ENCODE results near the gene CLSTN2.

The CLSTN2 gene

DNA sequence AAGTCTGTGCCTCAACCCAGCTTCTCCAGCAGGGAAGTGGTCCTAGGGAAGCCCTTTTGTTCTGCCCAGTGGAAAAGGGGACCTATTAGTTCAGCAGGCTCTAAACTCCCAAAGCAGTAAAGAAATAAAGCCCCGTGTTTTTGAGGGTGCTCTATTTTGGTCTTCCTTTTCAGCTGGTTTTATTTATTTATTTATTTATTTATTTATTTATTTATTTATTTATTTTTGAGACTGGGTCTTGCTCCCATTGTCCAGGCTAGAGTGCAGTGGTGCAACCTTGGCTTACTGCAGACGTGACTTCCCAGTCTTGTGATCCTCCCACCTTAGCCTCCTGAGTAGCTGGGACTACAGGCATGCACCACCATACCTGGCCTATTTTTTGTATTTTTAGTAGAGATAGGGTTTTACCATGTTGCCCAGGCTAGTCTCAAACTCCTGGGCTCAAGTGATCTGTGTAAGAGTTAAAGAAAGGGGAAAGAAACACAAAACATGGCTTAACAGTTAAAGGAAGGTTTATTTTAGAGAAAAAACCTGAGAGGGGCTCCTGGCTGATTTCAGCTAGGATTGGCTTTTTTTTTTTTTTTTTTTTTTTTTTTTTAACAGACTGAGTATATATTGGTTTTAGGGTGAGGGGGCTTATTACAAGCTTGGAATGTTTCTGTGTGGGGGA, 154.6 kb downstream of the CLSTN2 start:
- DNase-seq (ENCODE audit: low read depth, low spot score): no peak
- H3K27ac ChIP-seq (ENCODE audit: low read length): no peak overlapping the region
- WGBS (ENCODE audit: insufficient coverage, insufficient read length): no CpG with 5 or more reads among the region's 2 CpGs

DNA sequence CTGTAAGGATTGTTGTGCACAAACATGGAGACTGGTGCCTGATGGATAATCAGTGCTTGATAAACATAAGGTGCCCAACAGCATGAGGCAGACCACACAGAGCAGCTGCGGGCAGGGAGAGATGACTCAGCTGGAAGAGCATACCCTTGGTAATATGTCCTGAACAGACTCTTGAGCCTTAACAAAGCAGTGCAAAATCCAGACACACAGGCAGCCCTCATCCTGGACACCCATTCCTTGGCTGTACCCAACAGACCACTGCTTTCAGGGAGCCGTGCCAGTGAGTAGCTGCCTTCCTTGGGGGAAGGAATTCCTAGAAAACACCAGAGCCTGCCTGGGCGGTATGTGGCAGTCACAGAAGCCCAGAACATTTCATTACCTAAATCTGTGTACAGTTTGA, 156.2 kb downstream of the CLSTN2 start:
- whole genome bisulfite sequencing (ENCODE audit: insufficient coverage, insufficient read length): no CpG with 5 or more reads among the region's 3 CpGs
- H3K36me3 ChIP-seq (ENCODE audit: control insufficient read depth, insufficient read depth, low read length): no peaks in the 10 kb centered on the region
- no peaks in the 10 kb centered on the region for H3K27me3 ChIP-seq (ENCODE audit: control insufficient read depth, insufficient read depth, low read length)
- H3K27ac ChIP-seq (ENCODE audit: low read length): no peak overlapping the region
- H3K4me1 ChIP-seq (ENCODE audit: control insufficient read depth, insufficient read depth, low read length): no peaks in the 10 kb centered on the region
- no peak overlapping the region for H3K4me3 ChIP-seq (ENCODE audit: low read length)
- peaks cover 6% of the 10 kb centered on the region for H3K9me3 ChIP-seq (ENCODE audit: control insufficient read depth, insufficient read depth, low read length)
- DNase-seq (ENCODE audit: low read depth, low spot score): no peak

More for the DNA sequence above, 154.6 kb downstream of the CLSTN2 start:
- Histone ChIP-seq H3K9me3 (ENCODE audit: control insufficient read depth, insufficient read depth, low read length) (peaks cover 6% of the 10 kb centered on the region), H3K27me3 (ENCODE audit: control insufficient read depth, insufficient read depth, low read length) (no peaks in the 10 kb centered on the region), H3K4me1 (ENCODE audit: control insufficient read depth, insufficient read depth, low read length) (no peaks in the 10 kb centered on the region), H3K4me3 (ENCODE audit: low read length) (no peak overlapping the region), H3K36me3 (ENCODE audit: control insufficient read depth, insufficient read depth, low read length) (no peaks in the 10 kb centered on the region)

DNA sequence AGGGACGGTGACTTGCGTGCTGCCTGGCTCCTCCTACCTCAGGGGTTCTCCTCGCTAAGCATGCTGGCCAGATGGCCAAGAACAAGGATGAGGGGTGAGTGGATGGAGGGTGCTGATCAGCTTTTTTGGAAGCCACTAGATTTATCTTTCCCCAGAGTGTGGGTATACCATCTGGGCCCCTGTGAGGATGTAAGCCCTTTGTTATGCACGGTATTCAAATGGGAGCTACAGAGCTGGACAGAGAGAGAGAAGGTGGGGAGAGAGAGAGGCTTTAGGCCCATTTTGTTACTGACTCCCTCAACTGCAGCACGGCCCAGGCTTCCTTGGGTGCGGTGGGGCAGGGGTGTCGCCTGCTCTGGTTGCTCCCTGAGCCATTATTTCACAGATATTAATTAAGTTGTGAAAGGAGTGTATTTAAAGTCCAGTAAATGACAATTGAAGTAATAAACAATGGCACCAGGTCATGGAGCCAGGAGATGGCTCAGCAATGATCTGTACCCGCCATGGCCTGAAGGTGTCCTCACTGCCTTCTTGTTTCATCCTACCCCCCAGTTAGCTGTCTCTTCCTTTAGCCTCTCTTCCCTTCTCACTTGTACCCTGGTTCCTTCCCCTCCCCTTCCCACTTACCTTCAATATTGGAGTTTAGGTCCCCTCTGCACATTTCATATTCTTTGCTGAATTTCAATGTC, 158.0 kb downstream of the CLSTN2 start:
- H3K36me3 ChIP-seq (ENCODE audit: control insufficient read depth, insufficient read depth, low read length): no peaks in the 10 kb centered on the region
- no peaks in the 10 kb centered on the region for H3K4me1 ChIP-seq (ENCODE audit: control insufficient read depth, insufficient read depth, low read length)
- H3K27me3 ChIP-seq (ENCODE audit: control insufficient read depth, insufficient read depth, low read length): no peaks in the 10 kb centered on the region
- DNase-seq (ENCODE audit: low read depth, low spot score): no peak
- H3K4me3 ChIP-seq (ENCODE audit: low read length): no peak overlapping the region
- no CpG with 5 or more reads among the region's 8 CpGs for WGBS (ENCODE audit: insufficient coverage, insufficient read length)
- H3K27ac ChIP-seq (ENCODE audit: low read length): no peak overlapping the region
- H3K9me3 ChIP-seq (ENCODE audit: control insufficient read depth, insufficient read depth, low read length): peaks cover 6% of the 10 kb centered on the region

DNA sequence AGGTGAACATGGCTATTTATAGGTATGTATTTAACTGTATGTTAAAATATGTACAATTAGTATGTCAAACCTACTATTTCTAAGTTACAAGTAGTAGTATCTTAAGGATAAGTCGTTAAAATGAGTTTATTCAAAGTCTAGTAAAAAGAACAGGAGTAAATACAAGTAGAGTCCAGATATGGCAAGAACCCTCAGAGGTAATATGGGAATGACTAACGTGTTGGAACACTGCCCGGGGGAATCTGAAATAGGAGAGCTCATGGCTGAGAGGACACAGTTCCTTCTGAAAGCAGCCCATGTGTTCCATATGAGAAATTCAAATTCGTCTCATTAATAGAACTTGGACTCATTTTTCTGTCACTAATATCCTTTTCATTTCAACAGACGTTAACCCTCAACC, 158.8 kb downstream of the CLSTN2 start:
- no CpG with 5 or more reads among the region's 5 CpGs for WGBS (ENCODE audit: insufficient coverage, insufficient read length)
- peaks cover 6% of the 10 kb centered on the region; the same call in 1 of the 2 replicates for H3K9me3 ChIP-seq (ENCODE audit: control insufficient read depth, insufficient read depth, low read length)
- no peak overlapping the region for H3K27ac ChIP-seq (ENCODE audit: low read length)
- no peak overlapping the region for H3K4me3 ChIP-seq (ENCODE audit: low read length)
- H3K36me3 ChIP-seq (ENCODE audit: control insufficient read depth, insufficient read depth, low read length): no peaks in the 10 kb centered on the region
- H3K4me1 ChIP-seq (ENCODE audit: control insufficient read depth, insufficient read depth, low read length): no peaks in the 10 kb centered on the region
- no peaks in the 10 kb centered on the region for H3K27me3 ChIP-seq (ENCODE audit: control insufficient read depth, insufficient read depth, low read length)
- no peak for DNase-seq (ENCODE audit: low read depth, low spot score)

DNA sequence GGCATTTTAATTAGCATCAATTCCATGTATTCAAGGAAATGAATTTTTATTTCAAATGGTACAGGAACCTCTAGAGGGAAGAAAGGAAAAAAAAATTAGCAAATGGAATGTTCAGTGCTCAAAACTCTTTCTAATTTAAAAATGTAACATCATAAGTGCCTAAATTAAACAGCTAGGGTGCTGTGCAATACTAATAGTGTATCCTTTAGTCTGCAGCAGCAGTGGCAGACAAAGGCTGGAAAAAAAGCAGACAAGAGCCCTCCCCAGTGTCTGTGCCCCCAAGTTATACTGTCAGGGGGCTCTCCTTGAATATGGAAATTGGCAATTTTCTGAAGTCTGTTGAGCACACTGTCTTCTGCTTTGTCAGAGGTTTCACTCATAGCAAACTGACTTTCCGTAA, 159.5 kb downstream of the CLSTN2 start:
- no CpG with 5 or more reads among the region's 1 CpG for WGBS (ENCODE audit: insufficient coverage, insufficient read length)
- peaks cover 2% of the 10 kb centered on the region; the same call in 1 of the 2 replicates for H3K9me3 ChIP-seq (ENCODE audit: control insufficient read depth, insufficient read depth, low read length)
- DNase-seq (ENCODE audit: low read depth, low spot score): no peak
- no peaks in the 10 kb centered on the region for H3K4me1 ChIP-seq (ENCODE audit: control insufficient read depth, insufficient read depth, low read length)
- H3K36me3 ChIP-seq (ENCODE audit: control insufficient read depth, insufficient read depth, low read length): no peaks in the 10 kb centered on the region
- H3K27me3 ChIP-seq (ENCODE audit: control insufficient read depth, insufficient read depth, low read length): no peaks in the 10 kb centered on the region
- H3K4me3 ChIP-seq (ENCODE audit: low read length): no peak overlapping the region
- H3K27ac ChIP-seq (ENCODE audit: low read length): no peak overlapping the region

DNA sequence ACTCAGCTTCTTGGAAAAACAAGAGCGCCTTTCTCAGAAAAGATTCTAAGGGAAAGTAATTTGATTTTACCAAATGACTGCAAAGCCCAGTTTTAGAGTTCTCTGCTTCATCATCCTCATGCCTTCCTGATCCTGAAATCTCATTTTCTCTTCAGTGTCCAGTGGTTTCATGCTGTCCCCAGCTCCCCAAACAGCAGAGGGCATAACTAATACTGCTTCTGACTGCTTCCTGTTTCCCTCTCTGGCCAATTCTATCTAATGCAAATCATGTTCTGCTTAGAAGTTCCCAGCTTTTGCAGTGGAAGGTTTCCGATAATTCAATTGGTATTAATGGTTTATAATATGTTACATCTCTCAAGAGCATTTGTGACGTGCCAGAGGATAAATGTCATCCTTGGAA, 161.1 kb downstream of the CLSTN2 start:
- no peak for DNase-seq (ENCODE audit: low read depth, low spot score)
- no peak overlapping the region for H3K4me3 ChIP-seq (ENCODE audit: low read length)
- no peaks in the 10 kb centered on the region for H3K36me3 ChIP-seq (ENCODE audit: control insufficient read depth, insufficient read depth, low read length)
- no CpG with 5 or more reads among the region's 3 CpGs for WGBS (ENCODE audit: insufficient coverage, insufficient read length)
- H3K27me3 ChIP-seq (ENCODE audit: control insufficient read depth, insufficient read depth, low read length): no peaks in the 10 kb centered on the region; the same call in 1 of the 2 replicates
- no peaks in the 10 kb centered on the region for H3K9me3 ChIP-seq (ENCODE audit: control insufficient read depth, insufficient read depth, low read length)
- H3K4me1 ChIP-seq (ENCODE audit: control insufficient read depth, insufficient read depth, low read length): no peaks in the 10 kb centered on the region
- H3K27ac ChIP-seq (ENCODE audit: low read length): no peak overlapping the region

DNA sequence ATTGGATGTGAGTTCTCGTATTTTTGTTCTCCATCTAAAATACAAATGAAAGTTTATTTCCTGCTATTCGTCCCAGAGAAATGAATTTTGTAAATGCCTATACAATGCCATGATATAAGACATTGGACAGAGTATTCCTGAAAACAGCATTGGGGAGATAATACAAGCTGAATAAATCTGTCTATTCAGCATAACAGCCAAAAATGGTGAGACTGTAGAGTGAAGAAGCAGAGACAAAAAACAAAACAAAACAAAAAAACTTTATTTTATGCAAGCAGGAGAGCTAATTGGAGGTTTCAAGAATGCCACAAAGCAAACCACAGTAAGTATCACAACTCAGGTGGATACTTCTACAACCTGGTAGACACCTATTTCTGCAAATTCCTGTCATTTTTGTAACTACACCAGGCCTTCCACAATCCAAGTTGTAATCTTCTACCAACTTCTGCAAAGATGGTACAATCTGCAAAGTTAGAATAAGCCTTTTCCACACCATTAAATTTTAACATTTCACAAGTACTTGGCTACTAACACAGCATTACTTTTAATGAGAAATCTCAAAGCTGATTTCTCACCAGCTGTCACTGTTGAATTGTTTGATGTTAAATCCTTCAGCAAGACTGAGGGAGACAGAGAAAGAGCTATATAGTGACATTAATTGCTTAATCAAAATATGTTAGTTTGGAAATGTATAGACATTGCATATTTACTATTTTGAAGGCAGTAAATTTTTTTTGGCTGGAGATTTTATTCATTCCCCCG, 163.1 kb downstream of the CLSTN2 start:
- no peaks in the 10 kb centered on the region; the same call in 1 of the 2 replicates for H3K27me3 ChIP-seq (ENCODE audit: control insufficient read depth, insufficient read depth, low read length)
- no peak overlapping the region for H3K27ac ChIP-seq (ENCODE audit: low read length)
- no peaks in the 10 kb centered on the region for H3K9me3 ChIP-seq (ENCODE audit: control insufficient read depth, insufficient read depth, low read length)
- no peaks in the 10 kb centered on the region for H3K4me1 ChIP-seq (ENCODE audit: control insufficient read depth, insufficient read depth, low read length)
- DNase-seq (ENCODE audit: low read depth, low spot score): no peak
- no peaks in the 10 kb centered on the region for H3K36me3 ChIP-seq (ENCODE audit: control insufficient read depth, insufficient read depth, low read length)
- H3K4me3 ChIP-seq (ENCODE audit: low read length): no peak overlapping the region
- WGBS (ENCODE audit: insufficient coverage, insufficient read length): no CpG with 5 or more reads among the region's 3 CpGs

DNA sequence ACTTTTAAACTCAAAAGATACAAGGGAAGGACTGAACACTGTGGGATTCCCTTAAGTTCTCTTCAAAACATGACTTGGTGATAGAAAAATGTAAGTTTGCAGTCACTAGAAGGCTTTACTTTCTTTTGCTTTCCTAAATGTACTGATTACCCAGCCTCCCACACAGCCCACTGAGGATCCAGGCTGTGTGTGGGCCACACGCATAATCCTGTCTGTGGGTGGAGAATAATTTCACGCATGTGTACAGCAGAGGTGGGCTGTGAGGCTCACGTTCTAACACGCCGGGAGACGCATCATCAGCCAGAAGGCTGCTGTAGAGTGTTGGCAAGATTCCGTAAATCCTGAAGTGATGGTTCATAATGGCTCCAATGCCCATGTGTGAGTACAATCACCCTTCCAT, 165.5 kb downstream of the CLSTN2 start:
- H3K4me1 ChIP-seq (ENCODE audit: control insufficient read depth, insufficient read depth, low read length): no peaks in the 10 kb centered on the region
- no peaks in the 10 kb centered on the region for H3K9me3 ChIP-seq (ENCODE audit: control insufficient read depth, insufficient read depth, low read length)
- H3K27ac ChIP-seq (ENCODE audit: low read length): no peak overlapping the region
- no peak for DNase-seq (ENCODE audit: low read depth, low spot score)
- WGBS (ENCODE audit: insufficient coverage, insufficient read length): no CpG with 5 or more reads among the region's 7 CpGs
- no peaks in the 10 kb centered on the region for H3K36me3 ChIP-seq (ENCODE audit: control insufficient read depth, insufficient read depth, low read length)
- no peaks in the 10 kb centered on the region; the same call in 1 of the 2 replicates for H3K27me3 ChIP-seq (ENCODE audit: control insufficient read depth, insufficient read depth, low read length)
- H3K4me3 ChIP-seq (ENCODE audit: low read length): no peak overlapping the region

DNA sequence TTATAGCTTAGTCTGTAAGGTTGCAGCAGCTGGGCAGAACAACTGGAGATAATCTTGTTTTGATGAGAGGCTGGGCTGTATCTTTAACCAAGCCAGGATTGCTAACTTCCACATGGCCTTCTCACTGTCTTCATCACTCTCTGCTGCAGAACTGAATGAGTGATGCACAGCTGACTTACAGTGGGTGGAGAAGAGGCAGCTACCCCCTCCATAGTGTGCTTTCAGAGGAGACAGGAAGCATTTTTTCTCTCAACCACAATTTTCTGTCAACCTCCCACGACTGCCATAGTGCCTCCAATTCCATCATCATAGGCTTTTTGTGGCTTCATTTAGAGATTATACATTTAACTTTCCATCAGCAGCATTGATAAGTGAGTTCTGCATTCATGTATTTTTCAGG, 168.2 kb downstream of the CLSTN2 start:
- Histone ChIP-seq H3K4me3 (ENCODE audit: low read length) (no peak overlapping the region), H3K4me1 (ENCODE audit: control insufficient read depth, insufficient read depth, low read length) (no peaks in the 10 kb centered on the region), H3K27ac (ENCODE audit: low read length) (no peak overlapping the region), H3K9me3 (ENCODE audit: control insufficient read depth, insufficient read depth, low read length) (no peaks in the 10 kb centered on the region), H3K36me3 (ENCODE audit: control insufficient read depth, insufficient read depth, low read length) (no peaks in the 10 kb centered on the region), H3K27me3 (ENCODE audit: control insufficient read depth, insufficient read depth, low read length) (no peaks in the 10 kb centered on the region; the same call in 1 of the 2 replicates)
- WGBS (ENCODE audit: insufficient coverage, insufficient read length): no CpG with 5 or more reads among the region's 1 CpG
- DNase-seq (ENCODE audit: low read depth, low spot score): no peak

DNA sequence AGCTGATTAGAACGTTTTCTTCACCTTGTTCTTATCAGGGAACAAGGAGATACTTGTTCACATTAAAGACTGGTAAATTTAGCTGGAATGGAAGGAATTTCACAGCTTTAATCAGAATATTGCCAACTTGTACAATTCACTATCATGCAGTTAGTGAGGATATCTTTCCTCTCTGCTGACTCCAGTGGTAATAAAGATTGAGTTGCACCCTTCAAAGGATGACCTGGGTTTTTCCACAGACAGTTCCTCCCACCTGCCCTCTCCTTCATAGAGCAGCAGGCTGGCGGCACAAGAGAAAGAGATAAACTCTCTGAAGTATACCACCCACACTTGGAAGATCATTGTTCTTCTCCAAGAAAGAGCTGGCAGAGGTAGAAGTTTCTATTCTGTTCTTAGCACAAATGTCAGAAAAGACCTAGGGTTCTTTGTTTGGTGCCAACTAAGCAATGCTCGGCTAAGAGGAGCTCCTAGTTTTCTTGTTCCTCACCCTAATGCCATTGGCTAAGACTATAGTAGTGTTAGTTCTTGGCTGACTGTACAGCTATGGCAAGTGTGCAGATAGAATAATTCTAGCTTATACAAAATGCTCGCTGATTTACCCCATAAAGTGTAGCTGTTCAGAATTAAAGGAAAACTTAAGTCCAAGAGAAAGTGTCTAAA, 169.1 kb downstream of the CLSTN2 start:
- Histone ChIP-seq H3K4me3 (ENCODE audit: low read length) (no peak overlapping the region), H3K27me3 (ENCODE audit: control insufficient read depth, insufficient read depth, low read length) (no peaks in the 10 kb centered on the region; the same call in 1 of the 2 replicates), H3K36me3 (ENCODE audit: control insufficient read depth, insufficient read depth, low read length) (no peaks in the 10 kb centered on the region), H3K4me1 (ENCODE audit: control insufficient read depth, insufficient read depth, low read length) (no peaks in the 10 kb centered on the region), H3K27ac (ENCODE audit: low read length) (no peak overlapping the region), H3K9me3 (ENCODE audit: control insufficient read depth, insufficient read depth, low read length) (no peaks in the 10 kb centered on the region)
- no CpG with 5 or more reads among the region's 4 CpGs for WGBS (ENCODE audit: insufficient coverage, insufficient read length)
- no peak for DNase-seq (ENCODE audit: low read depth, low spot score)

Measured in iPS DF 6.9 (cell line).